ENCODE data around the gene ZNF865.

GRCh38 chr19:55616395-55616875, 11.0 kb downstream of the ZNF865 start:
- TF ChIP-seq POLR2A (IDR thresholded peaks at IDR 0.05): no peak
- TF ChIP-seq CTCF (IDR thresholded peaks at IDR 0.05): no peak
- no peak for TF ChIP-seq POLR2AphosphoS5 (IDR thresholded peaks at IDR 0.05; ENCODE audit: insufficient read depth in 1 of 2, low read depth in 1 of 2)

Data from vagina (tissue), 2 donors.